Breast epithelium (tissue), 4 donors: ENCODE results near the gene RAB35. TPM values are rescaled to one million over a fixed set of nuclear protein-coding genes. Genes with fewer than 3 reads are reported as not detected.

Experiments
- DNase-seq, 2 donors: peaks; one replicate each; pipeline ENCODE4 v3.0.0-alpha.2; 2019; ENCODE audit warnings: low spot score in 2 of 2
- H3K27ac ChIP-seq, 2 donors: fragments of 200-600 bp; sonication (generic) in 1 of 2; one replicate each; pipeline ENCODE4 v1.5.1; 2016 to 2019; ENCODE audit warnings: mild to moderate bottlenecking in 1 of 2
- H3K27me3 ChIP-seq, 2 donors: fragments of 200-600 bp; sonication (generic) in 1 of 2; one replicate each; pipeline versions ENCODE4 v1.5.1 to v1.6.0; 2017 to 2019; ENCODE audit warnings: control low read depth in 1 of 2, mild to moderate bottlenecking in 1 of 2
- H3K36me3 ChIP-seq: fragments of 200-600 bp; one replicate; pipeline ENCODE4 v1.5.1; 2019
- H3K4me1 ChIP-seq, 2 donors: fragments of 200-600 bp; sonication (generic); one replicate each; pipeline ENCODE4 v1.5.1; 2016 to 2019; ENCODE audit warnings: control low read depth in 1 of 2
- H3K4me3 ChIP-seq, 3 donors: fragments of 200-600 bp; sonication (generic); 1 replicate in 2 of 3; 2 replicates in 1 of 3; pipeline ENCODE4 v1.5.1; 2016 to 2019; ENCODE audit warnings: mild to moderate bottlenecking in 3 of 3, moderate library complexity in 2 of 3
- H3K9me3 ChIP-seq, 2 donors: fragments of 200-600 bp; sonication (generic) in 1 of 2; one replicate each; pipeline ENCODE4 v1.5.1; 2016 to 2019; ENCODE audit warnings: control low read depth in 1 of 2
- CTCF ChIP-seq, 3 donors: fragments of 450-650 bp; IDR thresholded peaks; one replicate each; pipeline ENCODE4 v1.5.1; 2016 to 2017; ENCODE audit warnings: antibody characterized with exemption in 3 of 3, mild to moderate bottlenecking in 3 of 3, moderate library complexity in 3 of 3
- POLR2A ChIP-seq: fragments of 450-650 bp; IDR thresholded peaks from one replicate; pipeline ENCODE4 v1.6.1; 2016; ENCODE audit warnings: antibody characterized with exemption, mild to moderate bottlenecking, moderate library complexity
- POLR2AphosphoS5 ChIP-seq, 3 donors: sonication (generic); formaldehyde crosslinking; IDR thresholded peaks; one replicate each; pipeline ENCODE4 v1.6.1; 2017; ENCODE audit warnings: antibody characterized with exemption in 3 of 3
- intact Hi-C: fragments of 100-400 bp; cut with DNase I; formaldehyde crosslinking; loops from one replicate; pipeline ENCODE4 v1.15.1; 2023; ENCODE audit warnings: low total_unique reads
- total RNA-seq, 3 donors: library from RNA; depleted of rRNA; stranded (reverse); fragments of >200 nt; gene quantifications; one replicate each; pipeline ENCODE4 v1.1.0, GENCODE V29; 2016

Gene RAB35
- total RNA-seq, 3 donors from 2014 or later, result 23.3 to 26.8 (median 26.2) TPM

GRCh38 chr12:120158351-120158750, 41.8 kb upstream of the RAB35 start:
- H3K27me3 ChIP-seq, result no peaks in the 10 kb centered on the region

GRCh38 chr12:120157678-120158077, 41.1 kb upstream of the RAB35 start:
- H3K9me3 ChIP-seq, result no peaks in the 10 kb centered on the region
- H3K4me1 ChIP-seq, result no peaks in the 10 kb centered on the region
- TF ChIP-seq CTCF (IDR thresholded peaks at IDR 0.05), result no peak
- TF ChIP-seq POLR2A, result no peak
- TF ChIP-seq POLR2AphosphoS5 (IDR thresholded peaks at IDR 0.05), result no peak
- H3K27ac ChIP-seq, result no peak overlapping the region
- peaks cover 36% of the 10 kb centered on the region for H3K36me3 ChIP-seq
- no peak overlapping the region for H3K4me3 ChIP-seq
- intact Hi-C loops, result loop anchor here (5.0 kb wide), 1 partner anchor 310 kb away; no protein-coding TSS in a partner anchor
- no peak for DNase-seq
- H3K27me3 ChIP-seq, result no peaks in the 10 kb centered on the region

More at GRCh38 chr12:120158351-120158750, 41.8 kb upstream of the RAB35 start:
- no peak for TF ChIP-seq POLR2A
- TF ChIP-seq POLR2AphosphoS5 (IDR thresholded peaks at IDR 0.05), result no peak
- TF ChIP-seq CTCF (IDR thresholded peaks at IDR 0.05), result no peak
- Histone ChIP-seq H3K9me3 (no peaks in the 10 kb centered on the region), H3K27ac (no peak overlapping the region), H3K36me3 (peaks cover 36% of the 10 kb centered on the region), H3K4me1 (no peaks in the 10 kb centered on the region), H3K4me3 (no peak overlapping the region)
- no peak for DNase-seq
- intact Hi-C loops, result loop anchor here (5.0 kb wide), 1 partner anchor 311 kb away; no protein-coding TSS in a partner anchor

GRCh38 chr12:120156315-120157259, 40.0 kb upstream of the RAB35 start:
- no peaks in the 10 kb centered on the region for H3K4me1 ChIP-seq
- no peak overlapping the region for H3K27ac ChIP-seq
- H3K27me3 ChIP-seq, result no peaks in the 10 kb centered on the region
- peaks cover 32% of the 10 kb centered on the region for H3K36me3 ChIP-seq
- TF ChIP-seq POLR2AphosphoS5 (IDR thresholded peaks at IDR 0.05) (no peak), CTCF (IDR thresholded peaks at IDR 0.05) (no peak)
- H3K9me3 ChIP-seq, result no peaks in the 10 kb centered on the region
- intact Hi-C loops, result loop anchor here (5.0 kb wide), 1 partner anchor 309 kb away; no protein-coding TSS in a partner anchor
- H3K4me3 ChIP-seq, result no peak overlapping the region
- no peak for DNase-seq

- Histone ChIP-seq H3K4me1 (no peaks in the 10 kb centered on the region), H3K27me3 (no peaks in the 10 kb centered on the region), H3K27ac (no peak overlapping the region), H3K4me3 (no peak overlapping the region), H3K36me3 (peaks cover 26% of the 10 kb centered on the region), H3K9me3 (no peaks in the 10 kb centered on the region)
- intact Hi-C loops, result loop anchor here (5.0 kb wide), 1 partner anchor 308 kb away; no protein-coding TSS in a partner anchor
- DNase-seq, result no peak
- TF ChIP-seq CTCF (IDR thresholded peaks at IDR 0.05), result no peak
- no peak for TF ChIP-seq POLR2AphosphoS5 (IDR thresholded peaks at IDR 0.05)
- no peak for TF ChIP-seq POLR2A
Observed at GRCh38 chr12:120155072-120155471, 38.5 kb upstream of the RAB35 start.

- H3K27ac ChIP-seq, result no peak overlapping the region
- no peak overlapping the region for H3K4me3 ChIP-seq
- no peaks in the 10 kb centered on the region for H3K27me3 ChIP-seq
- peaks cover 7% of the 10 kb centered on the region for H3K36me3 ChIP-seq
- DNase-seq, result no peak
- intact Hi-C loops, result no loop called here
- no peaks in the 10 kb centered on the region for H3K9me3 ChIP-seq
- H3K4me1 ChIP-seq, result no peaks in the 10 kb centered on the region
- TF ChIP-seq POLR2AphosphoS5 (IDR thresholded peaks at IDR 0.05), result no peak
- no peak for TF ChIP-seq POLR2A
- TF ChIP-seq CTCF (IDR thresholded peaks at IDR 0.05), result no peak
Observed at GRCh38 chr12:120150919-120151525, 34.5 kb upstream of the RAB35 start.
